Stomach (tissue), 9 donors: ENCODE measurements around the gene KRTAP5-7. TPM values are rescaled to one million over a fixed set of nuclear protein-coding genes. Genes with fewer than 3 reads are reported as not detected.

ENCODE experiments used
- DNase-seq, 2 donors: peaks; one replicate each; pipeline versions ENCODE4 v3.0.0 to v3.0.0-alpha.2; 2013 to 2019
- H3K27ac ChIP-seq, 5 donors: fragments of 200-600 bp in 4 of 5; sonication (generic) in 4 of 5; one replicate each; pipeline ENCODE4 v1.5.1; 2013 to 2019; ENCODE audit warnings: mild to moderate bottlenecking in 1 of 5, moderate library complexity in 1 of 5
- H3K27me3 ChIP-seq, 3 donors: fragments of 200-600 bp; sonication (generic); one replicate each; pipeline ENCODE4 v1.5.1; 2017 to 2019; ENCODE audit warnings: mixed run types in 1 of 3
- H3K36me3 ChIP-seq, 4 donors: fragments of 200-600 bp; sonication (generic); 1 replicate in 3 of 4; 2 replicates in 1 of 4; pipeline ENCODE4 v1.5.1; 2016 to 2019
- H3K4me1 ChIP-seq, 4 donors: fragments of 200-600 bp; sonication (generic); one replicate each; pipeline ENCODE4 v1.5.1; 2016 to 2019
- H3K4me3 ChIP-seq, 4 donors: fragments of 200-600 bp; sonication (generic) in 3 of 4; one replicate each; pipeline ENCODE4 v1.5.1; 2016 to 2019; ENCODE audit warnings: mild to moderate bottlenecking in 1 of 4
- H3K9me3 ChIP-seq, 4 donors: fragments of 200-600 bp; sonication (generic); one replicate each; pipeline ENCODE4 v1.5.1; 2016 to 2019
- EP300 ChIP-seq: sonication (generic); formaldehyde crosslinking; IDR thresholded peaks from one replicate; pipeline ENCODE4 v1.6.1; 2017; ENCODE audit warnings: antibody characterized with exemption
- POLR2A ChIP-seq, 4 donors: fragments of 450-650 bp; IDR thresholded peaks; one replicate each; pipeline ENCODE4 v1.6.1; 2016; ENCODE audit warnings: antibody characterized with exemption in 4 of 4, control low read depth in 2 of 4, mild to moderate bottlenecking in 1 of 4, moderate library complexity in 1 of 4
- POLR2AphosphoS5 ChIP-seq, 3 donors: sonication (generic); formaldehyde crosslinking; IDR thresholded peaks; one replicate each; pipeline ENCODE4 v1.6.1; 2016; ENCODE audit warnings: antibody characterized with exemption in 3 of 3
- WGBS, 5 donors: extraction: QIAGEN DNeasy Blood & Tissue Kit in 3 of 5; methylation state at CpG; one replicate each; pipeline versions ENCODE4 v1.1.5 to v1.1.7; 2013 to 2018; 5-methylcytosine and 5-hydroxymethylcytosine counted together
- intact Hi-C: fragments of 100-400 bp; cut with DNase I; formaldehyde crosslinking; loops from one replicate; pipeline ENCODE4 v1.15.1; 2023; ENCODE audit warnings: low total_unique reads
- polyA plus RNA-seq, 3 donors: library from polyadenylated mRNA; stranded (reverse); fragments of 200-250 nt; gene quantifications; one replicate each; pipeline ENCODE4 v1.2.3, GENCODE V29; 2013
- total RNA-seq, 5 donors: library from RNA; depleted of rRNA; stranded (reverse); fragments of >200 nt; gene quantifications; one replicate each; pipeline versions ENCODE4 v1.1.0 to v1.2.3, GENCODE V29; 2014 to 2016
- TF ChIP-seq, protein P1 (sequence below), 7 experiments: fragments of 450-650 bp in 4 of 7; fragments of 200-600 bp in 3 of 7; sonication (generic) in 3 of 7; IDR thresholded peaks; one replicate each; pipeline ENCODE4 v1.5.1; 2016 to 2019; ENCODE audit warnings: antibody characterized with exemption in 7 of 7, control low read depth in 2 of 7, mild to moderate bottlenecking in 1 of 7
- donor health status: healthy with polysubstance abuse.
- donor health status: Bipolar disorder and iron deficiency.
- donor health status: healthy.

The KRTAP5-7 gene
- total and polyA plus RNA-seq, 8 donors = 0.10 to 4.8 TPM; not detected in 6

DNA sequence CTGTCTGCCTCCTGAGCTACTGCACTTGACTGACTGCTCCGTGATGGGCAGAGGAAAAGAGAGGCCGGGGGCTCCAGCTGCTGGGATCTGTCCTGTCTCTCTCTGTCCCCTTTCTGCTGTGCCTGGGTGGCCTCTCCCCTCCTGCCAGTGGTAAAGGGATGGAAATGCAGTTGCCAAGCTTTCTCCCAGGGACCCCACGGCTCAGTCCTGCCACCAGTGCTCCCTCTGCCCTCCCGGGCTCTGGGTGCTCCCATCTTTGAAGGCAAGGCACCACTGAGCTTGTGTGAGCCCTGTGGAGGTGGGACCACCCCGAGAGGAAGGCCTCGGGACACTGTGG lies 42.0 kb upstream of the KRTAP5-7 start:
- intact Hi-C loops = no loop called here
- Histone ChIP-seq H3K27me3 (no peaks in the 10 kb centered on the region), H3K4me3 (no peak overlapping the region), H3K27ac (no peak overlapping the region), H3K9me3 (no peaks in the 10 kb centered on the region), H3K4me1 (peaks cover 0 to 10% (median 2%) of the 10 kb centered on the region in 4 donors), H3K36me3 (peaks cover 47 to 97% (median 96%) of the 10 kb centered on the region in 4 donors)
- DNase-seq = no peak
- 89 to 96% (median 96%) methylated on average over 6 of the region's 6 CpGs for WGBS, 5 donors
- TF ChIP-seq POLR2AphosphoS5 (IDR thresholded peaks at IDR 0.05) = no peak
- TF ChIP-seq, protein P1, sequence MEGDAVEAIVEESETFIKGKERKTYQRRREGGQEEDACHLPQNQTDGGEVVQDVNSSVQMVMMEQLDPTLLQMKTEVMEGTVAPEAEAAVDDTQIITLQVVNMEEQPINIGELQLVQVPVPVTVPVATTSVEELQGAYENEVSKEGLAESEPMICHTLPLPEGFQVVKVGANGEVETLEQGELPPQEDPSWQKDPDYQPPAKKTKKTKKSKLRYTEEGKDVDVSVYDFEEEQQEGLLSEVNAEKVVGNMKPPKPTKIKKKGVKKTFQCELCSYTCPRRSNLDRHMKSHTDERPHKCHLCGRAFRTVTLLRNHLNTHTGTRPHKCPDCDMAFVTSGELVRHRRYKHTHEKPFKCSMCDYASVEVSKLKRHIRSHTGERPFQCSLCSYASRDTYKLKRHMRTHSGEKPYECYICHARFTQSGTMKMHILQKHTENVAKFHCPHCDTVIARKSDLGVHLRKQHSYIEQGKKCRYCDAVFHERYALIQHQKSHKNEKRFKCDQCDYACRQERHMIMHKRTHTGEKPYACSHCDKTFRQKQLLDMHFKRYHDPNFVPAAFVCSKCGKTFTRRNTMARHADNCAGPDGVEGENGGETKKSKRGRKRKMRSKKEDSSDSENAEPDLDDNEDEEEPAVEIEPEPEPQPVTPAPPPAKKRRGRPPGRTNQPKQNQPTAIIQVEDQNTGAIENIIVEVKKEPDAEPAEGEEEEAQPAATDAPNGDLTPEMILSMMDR (IDR thresholded peaks at IDR 0.05) = no peak
- no peak for TF ChIP-seq EP300
- no peak for TF ChIP-seq POLR2A (IDR thresholded peaks at IDR 0.05)

GRCh38 chr11:71485466-71485865 lies 41.6 kb upstream of the KRTAP5-7 start:
- H3K4me1 ChIP-seq = peaks cover 0 to 6% (median under 1%) of the 10 kb centered on the region in 4 donors
- H3K36me3 ChIP-seq = peaks cover 47 to 97% (median 96%) of the 10 kb centered on the region in 4 donors
- 95 to 97% (median 96%) methylated on average over 18 of the region's 18 CpGs for WGBS, 5 donors
- no peaks in the 10 kb centered on the region for H3K9me3 ChIP-seq
- intact Hi-C loops = no loop called here
- no peak overlapping the region for H3K4me3 ChIP-seq
- no peak for DNase-seq
- no peaks in the 10 kb centered on the region for H3K27me3 ChIP-seq
- no peak overlapping the region for H3K27ac ChIP-seq
- TF ChIP-seq, protein P1 (IDR thresholded peaks at IDR 0.05) = no peak
- TF ChIP-seq EP300 = no peak
- no peak for TF ChIP-seq POLR2A (IDR thresholded peaks at IDR 0.05)
- TF ChIP-seq POLR2AphosphoS5 (IDR thresholded peaks at IDR 0.05) = no peak

DNA sequence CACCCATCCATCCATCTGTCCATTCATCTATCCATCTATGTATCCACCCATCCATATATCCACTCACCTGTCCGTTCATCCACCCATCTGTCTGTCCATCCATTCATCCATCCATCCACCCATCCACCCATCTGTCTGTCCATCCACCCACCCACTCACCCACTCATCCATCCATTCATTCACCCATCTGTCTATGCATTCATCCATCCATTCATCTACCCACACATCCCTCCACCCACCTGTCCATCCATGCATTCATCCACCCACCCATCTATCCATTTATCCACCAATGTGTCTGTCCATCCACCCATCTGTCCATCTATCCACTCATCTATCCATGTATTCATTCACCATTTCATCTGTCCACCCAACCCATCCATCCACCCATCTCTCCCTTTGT lies 40.7 kb upstream of the KRTAP5-7 start:
- H3K4me3 ChIP-seq = no peak overlapping the region
- H3K27ac ChIP-seq = no peak overlapping the region
- intact Hi-C loops = no loop called here
- H3K9me3 ChIP-seq = no peaks in the 10 kb centered on the region
- DNase-seq = no peak
- no peaks in the 10 kb centered on the region for H3K27me3 ChIP-seq
- H3K4me1 ChIP-seq = no peaks in the 10 kb centered on the region
- peaks cover 52 to 97% (median 96%) of the 10 kb centered on the region in 4 donors for H3K36me3 ChIP-seq
- WGBS, 5 donors = 96 to 100% (median 100%) methylated on average over 1 of the region's 1 CpG
- TF ChIP-seq POLR2A (IDR thresholded peaks at IDR 0.05) = no peak
- no peak for TF ChIP-seq EP300
- TF ChIP-seq, protein P1 (IDR thresholded peaks at IDR 0.05) = no peak
- no peak for TF ChIP-seq POLR2AphosphoS5 (IDR thresholded peaks at IDR 0.05)

DNA sequence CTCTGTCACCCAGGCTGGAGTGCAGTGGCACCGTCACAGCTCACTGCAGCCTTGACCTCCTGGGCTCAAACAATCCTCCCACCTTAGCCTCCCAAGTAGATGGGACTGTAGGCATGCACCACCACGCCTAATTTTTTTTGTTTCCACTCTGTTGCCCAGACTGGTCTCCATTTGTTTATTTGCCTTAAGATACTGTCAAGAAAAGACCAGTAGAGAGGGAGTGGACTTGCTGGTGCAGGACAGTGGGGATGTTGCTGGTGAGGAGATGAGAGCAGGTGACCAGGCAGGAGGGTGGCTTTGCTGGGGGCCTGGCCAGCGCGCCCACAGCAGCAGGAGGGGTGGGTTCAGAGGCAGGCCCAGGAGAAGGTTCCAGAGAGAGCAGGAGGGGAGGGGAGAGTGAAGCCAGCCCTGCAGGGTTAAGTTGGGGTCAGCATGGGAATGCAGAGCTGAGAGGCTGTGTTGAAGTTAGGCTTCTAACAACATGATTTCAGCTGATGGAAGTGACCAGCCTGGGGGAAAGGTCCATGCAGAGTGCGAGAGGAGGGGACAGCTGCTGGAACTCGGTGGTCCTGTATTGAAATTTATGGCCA lies 38.3 kb upstream of the KRTAP5-7 start:
- no peak overlapping the region for H3K4me3 ChIP-seq
- H3K9me3 ChIP-seq = no peaks in the 10 kb centered on the region
- no peak overlapping the region for H3K27ac ChIP-seq
- TF ChIP-seq POLR2A (IDR thresholded peaks at IDR 0.05) = no peak
- no peak for TF ChIP-seq POLR2AphosphoS5 (IDR thresholded peaks at IDR 0.05)
- no peak for TF ChIP-seq EP300
- TF ChIP-seq, protein P1 (IDR thresholded peaks at IDR 0.05) = no peak
- 80 to 89% (median 84%) methylated on average over 6 of the region's 6 CpGs for WGBS, 5 donors
- no peaks in the 10 kb centered on the region for H3K27me3 ChIP-seq
- DNase-seq = no peak
- intact Hi-C loops = no loop called here
- no peaks in the 10 kb centered on the region for H3K4me1 ChIP-seq
- peaks cover 51 to 98% (median 95%) of the 10 kb centered on the region in 4 donors for H3K36me3 ChIP-seq
